Urothelium cell line (cell line): ENCODE data around the gene TRPM4.
"Not testable (repeated sequence)": the region's sequence is repeated elsewhere in the genome, so short reads cannot be mapped to it uniquely, and the experiment has no call there.

Source experiments
- DNase-seq: peaks from one replicate; pipeline ENCODE4 v3.0.0; 2011; ENCODE audit warnings: low spot score, mixed read lengths
- FAIRE-seq: peaks from 2 replicates; lab custom pipeline; 2011; peaks lifted over from hg19 to GRCh38; lab: Jason Lieb, UNC

Gene TRPM4

DNA sequence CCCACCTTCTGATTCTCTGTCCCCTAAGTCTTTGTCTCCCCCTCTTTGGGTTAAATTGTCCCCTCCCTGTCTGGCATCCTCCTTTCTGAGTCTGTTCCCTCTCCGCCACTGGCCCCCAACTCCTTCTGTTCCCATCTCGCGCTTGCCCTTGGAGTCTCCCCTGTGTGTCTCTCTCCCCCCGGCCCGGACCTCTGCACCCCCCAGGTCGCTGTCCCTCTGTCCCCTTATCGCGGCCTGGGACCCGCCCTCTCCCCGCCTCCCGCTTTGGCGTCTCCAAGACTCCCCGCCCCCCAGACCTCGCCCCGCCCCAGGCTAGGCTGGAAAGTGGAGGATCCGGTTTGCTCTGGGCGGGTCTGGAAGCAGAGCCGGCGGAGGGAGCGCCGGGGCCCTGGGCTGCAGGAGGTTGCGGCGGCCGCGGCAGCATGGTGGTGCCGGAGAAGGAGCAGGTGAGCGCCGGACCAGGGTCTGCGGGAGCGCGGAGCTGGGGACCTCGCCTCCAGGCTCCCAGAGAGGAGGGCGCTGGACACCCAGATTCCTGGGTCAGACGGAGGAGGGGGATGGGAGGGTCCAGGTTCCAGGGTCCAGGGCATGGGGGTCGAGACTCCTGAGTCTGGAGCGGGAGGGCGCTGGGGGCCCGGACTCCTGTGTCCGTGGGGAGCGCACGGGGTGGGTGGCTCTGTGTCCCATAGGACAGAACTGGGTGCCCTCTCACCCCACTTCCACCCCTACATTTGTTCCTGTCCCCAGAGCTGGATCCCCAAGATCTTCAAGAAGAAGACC lies at the start of gene TRPM4:
TRPM4 (plus strand) TSS at position 348 of the 780 bp plus-strand sequence; CDS start at position 423, 75 bp downstream.
- peak; percentile 93 for DNase-seq
- FAIRE-seq = no peak

DNA sequence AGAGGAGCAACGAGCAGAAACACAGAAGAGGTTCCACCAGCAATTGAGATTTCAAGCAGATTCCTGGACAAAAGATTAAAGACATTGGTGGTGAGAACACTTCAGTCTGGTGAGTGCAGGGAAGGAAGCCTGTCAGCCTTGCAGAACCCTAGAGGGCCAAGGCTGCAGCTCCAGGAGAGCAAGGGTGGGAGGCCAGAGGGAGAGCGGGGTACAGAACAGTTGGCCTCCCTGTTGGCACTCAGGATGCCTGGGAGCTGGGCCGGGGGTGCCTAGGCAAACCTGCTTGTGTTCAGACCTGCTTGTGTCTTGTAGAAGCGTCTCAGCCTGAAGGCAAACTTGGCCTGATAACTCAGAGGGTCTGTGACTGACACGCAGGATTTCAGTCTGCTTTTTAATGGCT lies 48.5 kb upstream of the TRPM4 start:
- no peak for FAIRE-seq
- DNase-seq = no peak

DNA sequence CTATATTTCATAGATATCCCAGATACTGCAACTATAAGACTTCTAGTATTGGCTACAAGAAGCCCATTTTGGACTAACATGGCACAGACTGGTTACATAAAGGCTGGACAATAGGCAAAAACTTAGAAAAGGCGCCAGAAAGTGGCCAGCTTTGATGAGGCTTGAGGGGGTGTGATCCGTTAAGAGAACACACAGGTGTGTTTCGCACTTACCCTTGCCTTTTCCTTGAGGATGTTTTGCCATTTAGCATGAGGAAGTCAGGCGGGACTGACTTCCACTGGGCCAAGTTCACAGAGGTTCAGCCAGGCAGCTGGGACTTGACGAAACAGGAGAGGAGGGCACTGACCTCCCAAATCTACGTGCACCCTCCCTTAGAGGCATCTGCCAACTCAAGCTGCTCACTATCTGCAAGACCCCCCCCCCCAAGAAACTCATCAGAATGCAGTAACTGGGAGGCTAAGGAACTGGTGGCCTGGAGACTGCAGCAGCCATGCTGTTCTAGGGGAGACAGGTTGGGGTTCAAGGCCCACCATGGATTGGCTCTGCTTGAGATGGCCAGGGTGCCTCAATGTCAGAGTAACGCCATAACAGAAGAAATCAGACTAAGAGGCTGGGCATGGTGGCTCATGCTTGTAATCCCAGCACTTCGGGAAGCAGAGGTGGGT lies 47.9 kb upstream of the TRPM4 start:
- DNase-seq (no peak), FAIRE-seq (no peak)

DNA sequence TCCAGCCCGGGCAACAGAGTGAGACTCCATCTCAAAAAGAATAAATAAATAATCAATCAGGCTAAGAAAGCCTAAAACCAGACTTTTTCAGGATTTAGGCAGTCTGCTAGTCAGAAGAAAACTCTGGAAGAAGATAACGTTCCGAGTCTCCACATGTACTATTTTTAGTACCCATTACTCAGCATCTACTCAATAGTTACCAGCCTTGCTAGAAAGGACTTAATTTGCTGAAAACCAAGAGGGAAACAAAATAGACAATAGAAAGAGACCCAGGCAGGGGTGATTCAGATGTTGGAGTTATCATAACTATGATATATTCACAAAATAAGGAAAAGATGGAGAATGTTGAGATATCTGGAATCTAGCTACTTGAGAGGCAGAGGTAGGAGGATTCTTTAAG lies 47.0 kb upstream of the TRPM4 start:
- no peak for FAIRE-seq
- DNase-seq = no peak

DNA sequence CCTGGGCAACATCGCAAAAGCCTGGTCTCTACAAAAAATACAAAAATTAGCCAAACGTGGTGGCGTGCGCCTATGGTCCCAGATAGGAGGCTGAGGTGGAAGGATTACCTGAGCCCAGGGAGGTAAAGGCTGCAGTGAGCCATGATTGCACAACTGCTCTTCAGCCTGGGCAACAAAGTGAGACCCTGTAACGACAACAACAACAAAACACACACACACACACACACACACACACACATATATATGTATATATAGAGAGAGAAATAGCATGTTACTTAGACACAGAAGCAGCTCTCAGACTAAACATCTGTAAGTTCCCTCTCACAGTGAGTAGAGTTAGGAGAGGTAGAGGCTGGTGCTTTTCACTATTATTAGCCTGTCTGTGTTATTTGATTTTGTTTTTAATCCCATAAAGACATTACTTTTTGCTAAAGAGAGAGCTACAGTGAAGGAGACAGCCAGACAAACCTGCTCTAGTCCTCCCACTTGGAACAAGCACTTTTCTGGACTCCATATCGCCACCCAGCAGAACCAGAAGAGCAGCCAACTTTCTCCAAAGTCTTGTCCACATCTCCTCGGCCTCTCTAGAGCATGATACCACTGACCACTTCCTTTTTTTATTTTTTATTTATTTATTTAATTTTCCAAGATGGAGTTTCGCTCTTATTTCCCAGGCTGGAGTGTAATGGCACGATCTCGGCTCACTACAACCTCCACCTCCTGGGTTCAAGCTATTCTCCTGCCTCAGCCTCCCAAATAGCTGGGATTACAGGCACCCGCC lies 46.2 kb upstream of the TRPM4 start:
- FAIRE-seq (no peak), DNase-seq (no peak)

DNA sequence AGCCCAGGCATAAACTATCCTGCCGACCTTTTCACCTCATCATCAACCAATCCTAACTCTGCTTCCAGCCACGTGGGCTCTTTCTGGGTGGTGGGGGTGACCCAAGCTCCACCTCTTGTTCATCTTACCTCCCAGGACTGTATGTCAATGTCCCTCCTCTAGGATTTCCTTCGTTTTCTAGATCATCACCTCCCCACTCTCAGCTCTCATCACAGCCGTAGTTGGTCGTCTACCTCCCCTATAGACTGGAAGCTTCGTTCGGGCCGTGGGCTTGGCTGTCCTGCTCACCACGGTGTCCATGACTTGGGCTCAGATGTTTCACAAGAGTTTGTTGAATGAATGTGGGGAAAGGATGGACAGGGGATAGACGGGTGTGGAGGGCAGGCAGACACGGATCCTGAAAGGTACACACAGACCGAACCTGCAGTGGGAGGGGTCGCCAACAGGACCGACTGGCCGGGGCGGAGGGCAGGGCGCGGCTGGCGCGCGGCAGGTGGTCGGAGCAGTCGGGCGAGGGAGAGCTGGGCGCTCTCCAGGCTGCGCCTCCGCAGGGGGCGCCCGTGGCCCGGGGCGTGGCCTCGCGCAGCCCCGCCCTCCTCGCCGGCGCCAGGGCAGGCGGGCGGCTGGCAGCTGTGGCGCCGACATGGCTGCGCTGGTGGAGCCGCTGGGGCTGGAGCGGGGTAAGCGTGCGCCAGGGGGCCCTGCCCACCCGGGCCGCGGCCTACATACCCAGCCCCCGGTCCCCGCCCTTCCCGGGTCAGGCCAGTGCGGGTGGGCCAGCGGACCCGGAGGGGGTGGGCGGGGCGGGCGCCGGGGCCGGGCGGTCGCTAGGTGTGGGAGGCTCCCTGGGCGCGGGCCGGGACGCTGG lies 43.6 kb upstream of the TRPM4 start, which contains the start of gene LIN7B:
LIN7B (plus strand) TSS at position 609 of the 868 bp plus-strand sequence; CDS start at position 644, 35 bp downstream.
- DNase-seq = peak; percentile 94
- FAIRE-seq = peak; percentile 48

DNA sequence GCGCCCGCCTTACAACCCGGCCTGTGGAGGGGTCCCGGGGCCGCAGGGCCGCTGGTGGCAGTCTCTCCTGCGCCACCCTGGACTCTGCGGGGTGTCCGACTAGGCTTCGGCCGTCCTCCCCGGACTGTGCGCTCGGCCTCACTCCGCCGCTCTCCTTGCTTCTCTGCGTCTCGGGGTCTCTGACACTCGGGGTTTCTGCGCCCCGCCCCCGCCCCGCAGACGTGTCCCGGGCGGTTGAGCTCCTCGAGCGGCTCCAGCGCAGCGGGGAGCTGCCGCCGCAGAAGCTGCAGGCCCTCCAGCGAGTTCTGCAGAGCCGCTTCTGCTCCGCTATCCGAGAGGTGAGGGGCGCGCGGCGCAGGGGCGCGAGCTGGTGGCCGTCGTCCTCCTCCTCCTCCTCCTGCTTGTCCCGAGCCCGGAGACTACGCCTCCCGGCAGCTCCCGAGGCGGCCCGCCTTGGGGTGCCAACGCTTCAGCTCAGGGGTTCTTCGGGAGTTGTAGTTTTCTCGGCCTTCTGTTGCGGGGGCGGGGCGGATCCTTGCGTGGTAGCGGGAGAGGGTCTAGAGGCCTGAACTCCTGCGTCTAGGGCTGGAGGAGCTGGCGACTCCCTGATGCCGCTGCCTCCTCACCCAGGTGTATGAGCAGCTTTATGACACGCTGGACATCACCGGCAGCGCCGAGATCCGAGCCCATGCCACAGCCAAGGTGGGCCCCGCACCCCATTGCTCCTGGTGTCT lies 42.8 kb upstream of the TRPM4 start:
- DNase-seq (peak; percentile 36), FAIRE-seq (no peak)

DNA sequence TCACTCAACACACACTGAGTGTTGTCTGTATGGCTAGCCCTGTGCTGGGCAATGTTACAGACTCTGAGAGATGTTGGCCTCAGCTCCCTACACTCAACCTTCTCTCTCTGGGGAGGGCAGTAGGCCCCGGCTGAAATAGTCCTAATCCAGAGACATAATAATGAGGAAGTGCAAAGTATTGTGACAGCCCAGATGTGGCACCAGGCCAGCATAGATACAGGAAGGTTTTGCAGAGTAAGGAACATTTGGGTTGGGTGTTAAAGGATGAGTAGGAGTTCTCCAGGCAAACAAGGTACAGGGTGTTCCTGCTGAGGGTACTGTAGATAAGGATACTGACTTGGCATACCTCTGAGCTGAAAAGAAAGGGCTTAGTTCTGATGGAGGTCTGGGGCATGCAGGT lies 41.0 kb upstream of the TRPM4 start:
- no peak for DNase-seq
- no peak for FAIRE-seq

DNA sequence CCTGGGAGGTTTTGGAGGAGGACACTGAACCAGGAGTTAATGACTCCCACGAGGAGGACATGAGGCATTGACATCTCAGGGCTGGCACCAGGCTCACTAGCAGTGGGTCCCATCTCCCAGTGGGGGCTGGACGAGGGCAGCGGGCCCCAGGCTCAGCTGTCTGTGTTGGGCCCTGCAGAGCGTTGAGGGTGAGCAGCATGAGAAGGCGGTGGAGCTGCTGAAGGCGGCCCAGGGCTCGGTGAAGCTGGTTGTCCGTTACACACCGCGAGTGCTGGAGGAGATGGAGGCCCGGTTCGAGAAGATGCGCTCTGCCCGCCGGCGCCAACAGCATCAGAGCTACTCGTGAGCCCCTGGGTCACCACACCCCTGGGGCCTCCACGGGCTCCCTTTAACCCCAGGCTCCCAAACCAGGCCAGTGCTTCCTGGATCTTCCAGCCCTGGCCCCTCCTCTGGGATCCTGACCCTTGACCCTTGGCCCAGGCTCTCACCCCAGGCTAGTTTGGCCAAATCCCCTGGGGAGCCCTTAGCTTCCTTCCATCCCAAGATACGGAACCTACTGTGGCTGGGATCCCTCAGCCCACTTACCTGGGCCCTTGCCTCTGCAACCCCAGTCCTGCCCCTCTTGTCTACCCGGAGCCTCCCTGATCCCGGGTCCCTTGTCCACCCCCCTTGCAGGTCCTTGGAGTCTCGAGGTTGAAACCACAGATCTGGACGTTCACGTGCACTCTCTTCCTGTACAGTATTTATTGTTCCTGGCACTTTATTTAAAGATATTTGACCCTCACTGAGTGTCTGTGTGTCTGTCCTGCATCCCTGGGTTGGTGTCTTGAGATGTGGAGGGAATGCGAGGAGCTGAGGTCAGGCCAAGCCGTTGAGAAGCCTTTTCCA lies 39.7 kb upstream of the TRPM4 start:
- DNase-seq (no peak), FAIRE-seq (no peak)

DNA sequence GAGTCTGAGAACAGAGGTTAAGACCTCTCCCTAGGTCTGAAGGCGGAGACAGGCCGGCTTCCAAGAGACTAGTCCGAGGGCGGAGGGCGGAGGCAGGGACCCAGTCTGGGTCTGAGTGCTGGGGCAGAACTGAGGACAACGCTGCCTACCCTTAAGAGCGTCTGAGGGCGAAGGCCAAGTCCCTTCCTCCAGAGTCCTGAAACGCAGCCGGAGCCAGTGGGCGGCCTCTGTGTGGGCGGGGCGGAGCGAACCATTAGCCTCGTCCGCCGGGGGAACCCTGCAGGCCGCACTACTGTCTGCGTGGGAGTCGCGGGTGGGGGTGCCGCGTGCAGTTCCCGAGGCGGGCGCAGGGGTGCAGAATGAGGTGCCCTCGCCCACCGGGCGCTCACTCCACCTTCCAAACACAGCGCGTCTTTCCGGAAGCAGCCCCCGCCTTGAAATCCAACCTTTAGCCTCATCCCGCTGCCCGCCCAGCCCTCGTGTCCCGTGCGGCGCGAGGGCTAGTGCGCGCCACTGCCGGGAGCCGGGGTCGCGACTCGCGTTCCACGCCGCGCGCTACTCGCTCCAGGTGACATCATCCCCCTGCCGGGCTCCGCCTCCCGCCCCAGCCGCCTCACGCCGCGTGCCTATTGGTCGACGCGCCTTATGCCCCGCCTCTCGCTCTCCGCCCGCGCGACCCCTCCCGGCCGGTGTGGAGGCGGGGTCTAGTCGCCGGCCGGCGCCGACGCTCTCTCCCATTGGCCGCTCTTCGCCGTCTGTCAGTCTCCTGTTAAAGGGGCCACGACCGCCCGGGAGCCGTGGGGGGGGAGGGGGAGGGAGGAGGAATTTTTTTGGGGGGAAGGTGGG lies 38.8 kb upstream of the TRPM4 start, which contains the start of gene C19orf73:
C19orf73 (minus strand) TSS at position 579 of the 846 bp plus-strand sequence; CDS start at position 458, 121 bp downstream.
- FAIRE-seq = peak; percentile 98
- DNase-seq = peak; percentile 98

DNA sequence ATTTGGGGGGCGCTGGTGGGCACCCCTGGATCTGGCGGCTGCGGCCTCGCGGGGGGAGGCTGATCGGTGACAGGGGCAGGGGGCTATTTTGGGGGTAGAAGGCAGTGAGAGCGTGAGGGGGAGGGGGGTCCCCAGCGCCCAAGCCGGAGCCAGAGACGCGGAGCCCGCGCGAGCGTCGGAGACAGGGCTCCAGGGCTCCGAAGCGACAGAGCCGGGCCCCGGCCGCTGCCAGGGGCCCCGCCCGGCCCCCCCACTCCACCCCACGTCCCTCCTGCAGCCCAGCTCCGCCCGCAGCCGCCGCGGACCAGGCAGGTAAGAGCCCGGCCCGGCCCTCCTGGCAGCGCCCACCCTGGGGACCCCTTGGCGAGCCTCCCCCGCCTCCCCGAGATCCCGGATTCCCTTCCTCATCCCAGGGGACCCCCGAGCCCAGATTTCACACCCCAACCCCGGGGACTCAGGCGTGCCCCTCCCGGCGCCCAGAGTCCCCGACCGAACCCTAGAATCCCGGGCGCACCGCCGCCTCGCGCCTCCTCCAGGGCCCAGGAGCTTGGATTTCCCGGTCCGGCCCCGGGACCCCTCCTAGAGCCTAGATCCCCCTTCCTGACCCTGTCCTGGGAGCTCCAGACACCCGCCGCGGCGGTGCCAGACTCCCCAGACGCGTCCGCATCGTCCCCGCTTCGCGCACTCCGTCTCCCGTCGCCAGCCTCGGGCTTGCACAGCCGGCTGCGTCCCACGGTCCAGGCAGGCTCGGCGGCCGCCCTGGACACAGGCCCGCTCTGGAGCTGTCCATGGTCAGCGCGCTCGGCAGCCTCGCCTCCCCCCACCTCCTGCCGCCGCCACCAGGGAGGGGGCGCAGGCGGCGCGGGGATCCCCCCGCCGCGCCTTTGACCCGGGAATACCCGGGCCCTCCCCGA lies 37.9 kb upstream of the TRPM4 start, which contains the start of gene PPFIA3:
PPFIA3 (plus strand) TSS at position 134 of the 914 bp plus-strand sequence. CDS start 8,330 bp downstream, outside the sequence.
- DNase-seq (peak; percentile 67), FAIRE-seq (peak; percentile 98)

DNA sequence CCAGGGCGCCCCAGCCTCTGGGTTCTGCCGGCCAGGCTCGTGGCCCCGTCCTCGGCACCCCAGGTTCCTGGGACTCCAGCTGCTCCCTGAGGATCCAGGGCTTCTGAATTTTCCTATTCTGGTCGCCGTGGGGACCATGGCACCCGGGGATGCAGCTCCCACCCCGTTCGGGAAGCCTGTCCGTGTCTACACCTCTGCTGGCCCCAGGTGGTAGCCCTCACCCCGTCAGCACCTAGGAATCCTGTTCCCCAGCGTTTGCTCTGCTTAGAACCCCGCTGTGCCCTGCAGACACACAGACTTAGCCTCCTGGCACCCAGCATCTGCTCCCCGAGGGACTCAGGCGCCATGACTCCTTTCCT lies 37.3 kb upstream of the TRPM4 start:
- no peak for FAIRE-seq
- DNase-seq = no peak

DNA sequence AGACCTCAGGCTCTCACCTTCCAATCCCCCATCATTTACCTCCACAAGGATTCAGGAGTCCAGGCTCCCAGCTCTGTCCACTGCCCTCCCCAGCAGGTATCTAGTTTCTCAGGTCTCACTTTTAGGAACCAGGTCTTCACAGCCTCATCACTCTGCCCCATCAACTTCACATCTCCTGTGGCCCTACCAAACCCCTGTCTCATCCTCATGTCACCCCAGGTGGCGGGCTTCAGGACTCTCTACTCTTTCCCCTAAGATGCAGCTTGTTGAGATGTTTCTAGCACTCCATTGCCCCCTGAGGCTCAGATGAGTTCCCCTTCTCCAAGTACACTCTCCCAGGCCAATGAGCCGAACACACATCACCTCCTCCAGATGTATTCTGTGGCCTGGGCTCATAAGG lies 36.7 kb upstream of the TRPM4 start:
- DNase-seq (no peak), FAIRE-seq (no peak)

DNA sequence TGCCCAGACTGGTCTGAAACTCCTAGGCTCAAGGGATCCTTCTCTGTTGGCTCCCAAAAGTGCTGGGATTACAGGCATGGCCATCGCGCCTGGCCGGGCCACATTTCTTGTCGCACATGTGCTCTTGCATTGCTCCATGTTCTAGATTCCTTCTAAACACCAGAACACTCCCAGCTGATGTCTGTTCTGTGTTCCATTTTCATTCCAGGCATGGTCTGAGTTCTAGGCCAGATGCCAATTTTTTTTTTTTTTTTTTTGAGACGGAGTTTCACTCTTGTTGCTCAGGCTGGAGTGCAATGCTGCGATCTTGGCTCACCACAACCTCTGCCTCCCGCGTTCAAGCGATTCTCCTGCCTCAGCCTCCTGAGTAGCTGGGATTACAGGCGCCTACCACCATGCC lies 35.8 kb upstream of the TRPM4 start:
- not testable (repeated sequence) for DNase-seq, FAIRE-seq

DNA sequence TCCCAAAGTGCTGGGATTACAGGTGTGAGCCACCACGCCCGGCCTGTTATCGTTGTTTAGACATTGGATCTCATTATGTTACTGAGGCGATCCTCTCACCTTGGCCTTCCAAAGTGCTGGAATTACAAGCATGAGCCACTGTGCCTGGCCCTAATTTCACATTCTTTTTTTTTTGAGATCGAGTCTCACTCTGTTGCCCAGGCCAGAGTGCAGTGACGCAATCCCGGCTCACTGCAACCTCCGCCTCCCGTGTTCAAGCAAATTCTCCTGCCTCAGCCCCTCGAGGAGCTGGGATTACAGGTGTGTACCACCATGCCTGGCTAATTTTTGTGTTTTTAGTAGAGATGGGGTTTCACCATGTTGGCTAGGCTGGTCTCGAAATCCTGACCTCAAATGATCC lies 34.3 kb upstream of the TRPM4 start:
- DNase-seq, FAIRE-seq: not testable (repeated sequence)

DNA sequence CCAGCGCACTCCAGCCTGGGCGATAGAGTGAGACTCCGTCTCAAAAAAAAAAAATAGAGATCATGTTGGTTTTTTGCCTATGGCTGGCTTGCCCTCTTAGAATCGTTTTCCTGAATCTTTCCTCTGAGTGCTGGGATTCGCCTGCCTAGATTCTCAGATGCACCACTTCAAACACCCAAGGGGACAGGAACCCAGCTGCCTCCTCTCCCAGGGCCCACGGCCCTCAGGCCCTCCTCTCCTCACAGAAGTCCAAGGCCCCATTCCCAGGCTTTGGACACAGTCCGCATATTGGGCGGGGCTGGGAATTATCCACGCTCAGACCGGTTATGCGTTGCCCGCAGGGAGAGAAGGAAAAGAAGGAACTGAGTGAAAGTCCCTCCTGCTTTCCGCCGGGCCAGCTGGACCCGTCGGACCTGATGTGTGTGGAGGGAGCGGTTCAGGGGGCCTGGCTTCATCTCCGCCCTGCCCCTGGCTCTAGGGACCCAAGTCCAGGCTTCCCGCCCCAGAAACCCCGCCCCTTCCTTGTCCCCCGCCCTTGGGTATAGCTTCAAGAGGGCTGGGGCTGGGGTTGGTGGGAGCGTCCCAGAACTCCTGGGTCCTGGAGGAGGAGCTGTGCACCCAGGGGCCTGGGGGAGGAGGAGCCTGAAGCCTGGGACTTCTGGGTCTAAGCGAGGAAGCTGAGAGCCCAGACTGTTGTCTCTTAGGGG lies 32.4 kb upstream of the TRPM4 start:
- DNase-seq = no peak
- FAIRE-seq = no peak
